HG03378 (cell line): ENCODE data around the gene SFTPB.
A peak's percentile ranks its signal among the peaks of the same experiment; 100 is the strongest.
"Not testable (repeated sequence)": the region's sequence is repeated elsewhere in the genome, so short reads cannot be mapped to it uniquely, and the experiment has no call there.

Experiments
- ATAC-seq: cut with Tn5 transposase; IDR thresholded peaks from one replicate; pipeline ENCODE4 v1.9.1; 2021; ENCODE audit warnings: mild to moderate bottlenecking, moderate library complexity; ENCODE audit not compliant: unreplicated experiment

SFTPB gene

GRCh38 chr2:85668009-85668856 lies at the start of gene SFTPB:
Gene SFTPB, minus strand, starts transcription at chr2:85668199. Its CDS starts 16 bp downstream, at chr2:85668183.
- no peak for ATAC-seq

GRCh38 chr2:85717308-85718008 lies 49.5 kb upstream of the SFTPB start:
- no peak for ATAC-seq

- ATAC-seq = no peak
Measured at GRCh38 chr2:85716346-85716914, 48.4 kb upstream of the SFTPB start.

- no peak for ATAC-seq
Measured at GRCh38 chr2:85714841-85715240, 46.8 kb upstream of the SFTPB start.

GRCh38 chr2:85714421-85714820 lies 46.4 kb upstream of the SFTPB start:
- not testable (repeated sequence) for ATAC-seq

- no peak for ATAC-seq
Measured at GRCh38 chr2:85713836-85714235, 45.8 kb upstream of the SFTPB start.

- ATAC-seq = no peak
Measured at GRCh38 chr2:85712849-85713612, 45.0 kb upstream of the SFTPB start.

- ATAC-seq = no peak
Measured at GRCh38 chr2:85712336-85712735, 44.3 kb upstream of the SFTPB start.

GRCh38 chr2:85711578-85712060 lies 43.6 kb upstream of the SFTPB start:
- no peak for ATAC-seq

- ATAC-seq = no peak
Measured at GRCh38 chr2:85710687-85711577, 42.9 kb upstream of the SFTPB start.

GRCh38 chr2:85709401-85709811 lies 41.4 kb upstream of the SFTPB start:
- no peak for ATAC-seq

GRCh38 chr2:85708641-85709040 lies 40.6 kb upstream of the SFTPB start:
- ATAC-seq = no peak

GRCh38 chr2:85707304-85707703 lies 39.3 kb upstream of the SFTPB start:
- peak; percentile 56 for ATAC-seq

GRCh38 chr2:85706599-85707296 lies 38.7 kb upstream of the SFTPB start:
- ATAC-seq = no peak

GRCh38 chr2:85706063-85706462 lies 38.1 kb upstream of the SFTPB start:
- no peak for ATAC-seq

- no peak for ATAC-seq
Measured at GRCh38 chr2:85705680-85706039, 37.7 kb upstream of the SFTPB start.

GRCh38 chr2:85704800-85705679 lies 37.0 kb upstream of the SFTPB start:
- peak; percentile 48 for ATAC-seq

- ATAC-seq = no peak
Measured at GRCh38 chr2:85704038-85704437, 36.0 kb upstream of the SFTPB start.
